GM18951 (cell line): ENCODE measurements around the gene KRT77.

Source experiments
- POLR2A ChIP-seq: IDR thresholded peaks from 4 replicates; pipeline ENCODE4 v1.6.1; 2011; ENCODE audit warnings: mild to moderate bottlenecking; ENCODE audit not compliant: insufficient read length, insufficient read depth; ENCODE audit errors: extremely low read depth
- in situ Hi-C: fragments of 300-500 bp; cut with MboI; formaldehyde crosslinking; loops from one replicate; pipeline ENCODE4 v1.12.0; 2022; ENCODE audit warnings: low sequenced_read_pairs, mixed read lengths, inconsistent platforms; ENCODE audit not compliant: unreplicated experiment

Gene KRT77

GRCh38 chr12:52735816-52736632, 32.7 kb upstream of the KRT77 start:
- in situ Hi-C loops, result no loop called here
- TF ChIP-seq POLR2A, result no peak

GRCh38 chr12:52735106-52735505, 31.8 kb upstream of the KRT77 start:
- no peak for TF ChIP-seq POLR2A
- in situ Hi-C loops, result no loop called here

GRCh38 chr12:52730793-52731192, 27.5 kb upstream of the KRT77 start:
- in situ Hi-C loops, result no loop called here
- TF ChIP-seq POLR2A, result no peak

GRCh38 chr12:52730383-52730782, 27.1 kb upstream of the KRT77 start:
- in situ Hi-C loops, result no loop called here

DNA sequence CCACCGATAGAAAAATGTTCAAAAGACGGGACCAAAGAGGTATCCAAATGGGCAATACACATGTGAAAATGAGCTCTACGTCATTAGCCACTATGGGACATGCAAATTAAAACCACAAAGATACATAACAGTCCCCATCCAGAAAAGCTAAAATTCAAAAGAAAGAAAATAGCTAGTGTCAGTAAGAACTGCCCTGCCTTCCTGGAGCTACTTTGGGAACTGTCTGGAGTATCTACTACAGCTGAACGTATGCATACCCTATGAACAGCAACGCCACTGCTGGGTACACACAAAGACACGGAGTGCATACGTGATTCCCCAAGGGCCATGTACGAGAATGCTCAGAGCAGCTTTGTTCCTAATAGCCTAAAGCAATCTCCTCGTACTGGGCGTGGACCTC, 25.8 kb upstream of the KRT77 start:
- no peak for TF ChIP-seq POLR2A
- in situ Hi-C loops, result no loop called here

More at GRCh38 chr12:52730383-52730782, 27.1 kb upstream of the KRT77 start:
- TF ChIP-seq POLR2A, result no peak

GRCh38 chr12:52728374-52728773, 25.1 kb upstream of the KRT77 start:
- no peak for TF ChIP-seq POLR2A
- in situ Hi-C loops, result no loop called here

GRCh38 chr12:52727037-52727436, 23.7 kb upstream of the KRT77 start:
- in situ Hi-C loops, result no loop called here

GRCh38 chr12:52726451-52726850, 23.1 kb upstream of the KRT77 start:
- in situ Hi-C loops, result no loop called here

More at GRCh38 chr12:52727037-52727436, 23.7 kb upstream of the KRT77 start:
- TF ChIP-seq POLR2A, result no peak

DNA sequence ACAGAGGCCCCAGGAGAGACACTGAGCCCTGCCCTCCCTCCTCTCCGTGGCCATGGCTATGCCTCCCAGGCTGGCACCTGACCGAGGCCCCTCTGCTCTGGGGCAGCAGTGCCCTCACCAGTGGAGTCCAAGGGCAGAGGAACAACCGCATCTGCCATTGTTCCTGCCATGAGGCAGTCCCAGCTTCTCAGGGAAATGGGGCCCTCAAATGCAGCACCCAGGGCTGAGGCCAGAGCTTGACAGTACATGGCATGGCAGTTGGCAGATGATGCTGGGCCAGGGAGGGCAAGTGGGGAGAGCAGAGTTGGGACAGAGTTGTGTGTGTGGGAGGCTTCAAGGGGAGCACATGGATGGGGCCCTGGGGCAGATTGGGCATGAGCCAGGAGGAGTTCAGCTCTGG, 21.1 kb upstream of the KRT77 start:
- in situ Hi-C loops, result no loop called here
- no peak for TF ChIP-seq POLR2A

More at GRCh38 chr12:52726451-52726850, 23.1 kb upstream of the KRT77 start:
- no peak for TF ChIP-seq POLR2A

- in situ Hi-C loops, result no loop called here
These were observed 19.4 kb upstream of the KRT77 start for GRCh38 chr12:52722680-52723079.

DNA sequence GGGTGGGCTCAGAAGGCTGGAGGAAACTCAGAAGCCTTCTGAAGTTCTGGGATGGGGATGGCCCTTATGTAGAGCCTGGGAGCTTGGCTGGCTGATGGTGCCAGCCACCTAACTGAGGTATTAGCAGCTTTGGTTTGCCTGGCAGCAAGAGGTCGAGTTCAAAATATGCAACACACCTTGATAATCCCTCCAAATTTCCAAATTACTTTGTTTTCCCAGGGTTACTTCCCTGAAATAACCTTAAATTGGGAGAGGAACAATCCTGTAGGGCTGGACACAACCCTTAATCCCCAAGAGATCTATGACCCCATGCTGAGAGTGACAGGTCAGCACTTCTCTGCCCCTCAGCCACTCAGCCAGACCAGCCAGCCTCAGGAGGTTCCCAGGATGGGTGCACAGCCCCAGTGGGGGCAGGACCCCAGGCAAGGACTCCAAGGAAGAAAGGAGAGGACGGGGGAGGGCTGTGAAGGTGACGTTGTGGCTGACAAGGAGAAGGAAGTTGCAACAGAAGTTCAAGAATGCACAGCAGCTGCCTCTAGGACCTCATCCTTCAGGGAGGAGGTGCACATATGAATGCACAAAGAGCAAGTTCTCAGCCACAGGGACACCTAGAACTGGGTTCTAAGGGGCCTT, 18.6 kb upstream of the KRT77 start:
- in situ Hi-C loops, result no loop called here

More at GRCh38 chr12:52722680-52723079, 19.4 kb upstream of the KRT77 start:
- no peak for TF ChIP-seq POLR2A

DNA sequence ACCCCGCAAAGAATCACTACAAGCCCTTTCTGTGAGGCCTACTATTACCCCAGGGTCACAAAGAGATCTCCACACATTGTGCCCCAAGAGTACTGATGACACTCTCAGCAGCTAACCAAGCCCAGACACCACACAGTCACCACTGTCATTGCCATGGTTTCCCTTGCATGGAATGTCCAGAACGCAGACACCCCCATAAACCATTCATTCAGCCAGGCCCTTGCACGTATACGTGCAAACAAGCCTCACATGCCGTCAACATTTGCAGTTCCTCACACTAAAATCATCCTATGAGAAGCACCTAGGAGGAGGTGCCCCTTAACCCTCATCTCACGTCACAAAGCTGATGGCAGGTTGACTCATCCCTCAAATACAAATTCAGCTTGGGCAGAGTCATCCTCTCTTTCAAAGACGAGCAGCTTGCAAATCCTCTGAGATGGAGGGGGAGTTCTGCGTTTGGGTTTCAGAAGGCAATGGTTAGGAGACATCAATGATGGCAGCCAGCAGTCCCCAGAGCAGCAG, 17.1 kb upstream of the KRT77 start:
- in situ Hi-C loops, result no loop called here
- TF ChIP-seq POLR2A, result no peak

More for the DNA sequence above, 18.6 kb upstream of the KRT77 start:
- no peak for TF ChIP-seq POLR2A

GRCh38 chr12:52716061-52716460, 12.7 kb upstream of the KRT77 start:
- no peak for TF ChIP-seq POLR2A
- in situ Hi-C loops, result no loop called here

DNA sequence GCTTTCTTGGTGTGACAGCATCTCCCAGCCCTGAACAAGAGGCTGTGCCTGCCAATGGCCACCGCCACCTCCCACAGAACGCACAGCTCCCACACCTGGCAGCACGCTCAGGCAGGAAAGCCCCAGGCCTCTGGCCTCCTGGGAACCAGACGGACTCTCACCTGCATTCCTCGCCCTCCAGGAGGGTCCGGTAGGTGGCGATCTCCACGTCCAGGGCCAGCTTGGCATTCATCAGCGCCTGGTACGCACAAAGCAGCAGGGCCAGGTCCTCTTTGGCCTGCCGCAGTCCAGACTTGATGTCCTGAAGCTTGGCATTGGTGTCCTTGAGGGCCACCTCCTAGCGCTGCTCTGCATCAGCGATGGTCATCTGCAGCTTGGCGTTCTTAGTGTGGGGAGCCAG, 12.1 kb upstream of the KRT77 start:
- no peak for TF ChIP-seq POLR2A
- in situ Hi-C loops, result no loop called here
